Hematopoietic multipotent progenitor cell treated with erythropoietin and hydrocortisone succinate and interleukin-3 and kit ligand, for 6 days (in vitro differentiated cells): ENCODE measurements around the gene SORBS2.

Experiments used
- DNase-seq: peaks from one replicate; pipeline ENCODE4 v3.0.0-alpha.2; 2015

SORBS2 gene

GRCh38 chr4:185771711-185772390 lies 40.1 kb downstream of the SORBS2 start:
- DNase-seq, result no peak

DNA sequence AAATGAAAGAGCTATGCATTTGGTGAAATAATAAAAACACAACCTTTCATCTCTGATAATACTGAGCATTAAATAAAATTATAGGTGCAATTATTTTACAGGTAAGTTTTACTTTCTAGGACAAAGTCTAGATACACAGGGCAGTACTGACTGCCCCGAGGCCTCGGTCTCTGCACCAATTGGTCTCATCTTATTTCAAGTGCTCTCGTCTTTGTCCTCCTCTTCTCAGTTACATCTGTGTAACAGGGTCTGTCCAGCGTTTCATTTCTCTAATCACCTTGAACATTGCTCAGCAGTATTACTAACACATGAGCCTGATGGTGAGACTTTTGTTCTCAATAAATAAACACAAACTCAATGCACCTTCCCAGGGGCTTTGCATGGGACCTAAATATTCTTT lies 44.5 kb downstream of the SORBS2 start:
- DNase-seq, result no peak

GRCh38 chr4:185764876-185765275 lies 47.1 kb downstream of the SORBS2 start:
- no peak for DNase-seq

- DNase-seq, result no peak
Measured at GRCh38 chr4:185761352-185762235, 50.4 kb downstream of the SORBS2 start.

DNA sequence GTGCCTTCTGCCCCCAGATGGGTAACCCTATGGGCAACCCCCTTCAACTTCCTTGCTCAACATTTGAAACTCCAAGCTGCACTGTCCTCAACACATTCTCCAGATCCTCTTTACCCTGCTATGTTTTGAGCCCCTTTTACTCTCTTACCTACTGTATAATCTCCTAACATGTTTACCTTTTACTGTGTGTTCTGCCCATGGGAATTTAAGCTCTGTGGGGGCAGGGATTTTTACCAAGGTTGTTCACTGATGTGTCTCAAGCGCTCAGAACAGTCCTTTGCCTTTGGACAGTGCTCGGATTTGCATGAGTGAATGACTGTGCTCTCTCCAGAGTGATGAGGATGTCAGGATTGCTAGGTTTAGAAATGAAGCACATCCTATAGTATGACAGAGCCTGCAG lies 53.2 kb downstream of the SORBS2 start:
- no peak for DNase-seq

DNA sequence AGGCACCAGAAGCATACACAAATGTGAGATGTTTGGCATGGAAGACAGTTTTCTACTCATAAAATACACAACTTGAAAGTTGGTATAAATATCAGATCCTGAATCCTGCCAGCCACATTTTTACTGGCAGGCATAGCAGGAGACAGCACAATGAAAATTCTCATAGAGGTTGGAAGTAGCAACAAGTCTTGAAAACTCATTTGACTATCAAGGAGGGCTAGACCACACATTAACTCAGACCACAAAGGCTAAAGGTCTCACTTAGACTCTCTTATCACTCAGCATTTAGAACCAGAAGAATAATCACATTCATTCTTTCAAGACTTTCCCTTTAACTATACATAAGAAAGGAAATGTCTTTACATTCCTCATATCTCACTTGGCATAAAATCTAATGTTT lies 56.5 kb downstream of the SORBS2 start:
- no peak for DNase-seq

DNA sequence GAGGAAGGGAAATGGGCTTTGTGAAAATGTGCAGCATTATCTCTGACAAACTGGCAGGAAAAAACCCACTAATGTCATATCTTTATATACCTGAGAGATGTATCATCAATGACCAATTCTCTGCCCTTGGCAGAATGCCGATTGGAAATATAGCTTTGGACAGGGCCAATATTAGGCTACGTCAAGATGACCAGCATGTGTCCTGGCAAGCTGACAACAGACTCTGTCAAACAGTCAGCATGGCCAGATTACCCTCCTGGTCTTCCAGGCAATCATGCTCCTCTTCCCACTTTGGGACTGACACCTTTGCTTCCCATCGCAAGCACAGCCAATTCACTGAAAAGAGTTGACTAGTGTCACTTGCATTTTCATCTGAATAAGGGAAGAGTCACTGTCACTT lies 57.0 kb downstream of the SORBS2 start:
- DNase-seq, result no peak

GRCh38 chr4:185752872-185753271 lies 59.1 kb downstream of the SORBS2 start:
- DNase-seq, result no peak

DNA sequence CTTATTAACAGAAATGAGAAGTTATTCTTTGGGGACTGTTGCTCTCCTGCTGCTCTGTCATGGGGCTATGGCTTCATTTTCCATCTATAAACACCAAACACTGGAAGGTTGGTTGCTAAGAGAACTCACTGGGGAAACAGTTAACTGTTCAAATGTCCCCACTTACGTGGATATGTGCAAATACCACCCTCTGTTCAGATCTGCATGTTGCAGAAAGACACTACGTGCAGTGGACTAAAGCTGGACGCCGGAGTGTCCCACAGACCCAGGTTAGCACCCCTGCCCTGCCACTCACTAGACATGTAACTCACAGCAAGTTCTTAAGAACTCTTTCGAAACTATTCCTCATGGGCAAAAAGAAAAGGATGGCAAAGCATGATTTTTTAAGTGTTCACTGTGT lies 62.1 kb downstream of the SORBS2 start:
- DNase-seq, result no peak

- DNase-seq, result no peak
Measured at GRCh38 chr4:185748901-185749390, 63.0 kb downstream of the SORBS2 start.

- DNase-seq, result no peak
Measured at GRCh38 chr4:185745891-185746290, 66.1 kb downstream of the SORBS2 start.

DNA sequence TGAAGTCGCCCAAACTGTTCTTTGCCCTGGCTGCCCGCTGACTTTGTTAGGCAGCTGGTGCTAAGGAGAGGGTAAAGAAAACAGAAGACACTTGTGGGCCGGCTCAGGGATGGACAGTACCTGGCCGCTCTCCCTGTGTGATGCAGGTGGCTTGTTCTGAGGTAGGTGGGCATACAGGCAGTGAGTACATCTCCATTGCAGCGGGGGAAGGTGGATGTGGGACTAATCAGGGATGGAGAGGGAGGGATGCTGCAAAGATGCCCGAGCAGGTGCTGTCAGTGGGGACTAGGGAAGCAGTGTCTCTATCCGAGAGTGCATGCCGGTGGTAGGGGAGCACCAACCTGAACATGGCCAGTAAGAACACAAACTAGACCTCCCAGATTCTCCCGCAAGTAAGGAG lies 67.0 kb downstream of the SORBS2 start:
- DNase-seq, result no peak

- DNase-seq, result no peak
Measured at GRCh38 chr4:185744488-185744862, 67.5 kb downstream of the SORBS2 start.

DNA sequence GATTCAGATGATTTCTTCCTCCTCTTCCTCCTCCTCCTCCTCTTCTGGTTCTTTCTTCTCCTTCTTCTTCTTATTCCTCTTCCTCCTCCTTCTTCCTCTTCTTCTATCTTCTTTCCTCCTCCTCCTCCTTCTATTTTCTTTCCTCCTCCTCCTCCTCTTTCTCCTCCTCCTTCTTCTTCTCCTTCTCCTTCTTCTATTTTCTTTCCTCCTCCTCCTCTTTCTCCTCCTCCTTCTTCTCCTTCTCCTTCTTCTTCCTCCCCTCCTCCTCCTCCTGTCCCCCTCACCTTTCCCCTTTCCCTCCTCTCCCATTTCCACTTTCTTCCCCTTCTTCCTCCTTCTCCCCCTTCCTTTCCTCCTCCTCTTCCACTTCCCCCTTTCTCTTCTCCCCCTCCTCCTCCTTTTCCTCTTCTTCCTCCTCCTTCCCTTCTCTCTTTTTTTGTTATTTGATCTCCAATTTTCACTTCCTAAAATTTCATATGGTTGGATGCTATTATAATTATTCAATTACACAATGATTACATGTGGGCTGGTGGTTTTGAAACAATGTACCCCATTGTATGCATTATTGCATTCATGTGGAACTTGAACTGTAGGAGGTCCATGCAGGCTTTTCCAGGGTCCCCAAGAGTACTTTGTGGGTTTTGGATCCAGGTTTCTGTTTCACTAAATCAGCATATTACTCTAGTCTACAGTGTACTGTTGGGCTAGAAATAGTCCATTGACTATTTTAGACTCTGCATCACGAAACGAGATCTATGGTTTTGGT lies 68.1 kb downstream of the SORBS2 start:
- no peak for DNase-seq

DNA sequence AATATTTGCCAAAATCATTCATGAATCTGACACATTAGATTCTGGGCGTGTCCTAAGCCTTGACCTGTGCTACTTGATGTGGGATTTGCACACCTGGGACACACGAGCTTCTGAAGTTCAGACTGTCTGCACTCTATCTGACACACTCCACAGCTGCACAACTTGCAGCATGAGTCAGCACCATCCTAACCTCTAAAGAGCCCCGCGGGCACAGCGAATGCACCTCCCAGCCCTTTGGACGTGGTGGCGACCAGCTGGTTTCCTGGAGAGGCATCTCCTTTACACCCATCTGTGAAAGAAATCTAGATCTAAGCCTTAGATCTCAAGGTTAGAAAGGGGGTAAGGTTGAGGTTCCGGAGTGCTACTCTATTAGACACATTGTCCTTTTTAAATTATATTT lies 69.2 kb downstream of the SORBS2 start:
- peak; percentile 10 for DNase-seq

GRCh38 chr4:185741795-185742194 lies 70.2 kb downstream of the SORBS2 start:
- DNase-seq, result no peak

DNA sequence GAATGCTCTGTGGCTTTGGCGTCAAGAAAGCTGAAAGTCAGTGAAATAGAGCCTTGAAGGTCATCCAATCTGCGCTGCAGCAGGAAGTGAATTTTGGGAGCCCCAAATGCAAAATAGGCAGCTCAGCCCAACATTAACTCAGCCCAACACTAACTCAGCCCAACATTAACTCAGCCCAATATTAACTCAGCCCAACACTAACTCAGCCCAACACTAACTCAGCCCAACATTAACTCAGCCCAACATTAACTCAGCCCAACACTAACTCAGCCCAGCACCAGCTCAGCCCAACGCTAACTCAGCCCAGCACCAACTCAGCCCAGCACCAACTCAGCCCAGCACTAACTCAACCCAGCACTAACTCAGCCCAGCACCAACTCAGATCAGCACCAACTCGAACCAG lies 71.5 kb downstream of the SORBS2 start:
- peak; percentile 7 for DNase-seq

DNA sequence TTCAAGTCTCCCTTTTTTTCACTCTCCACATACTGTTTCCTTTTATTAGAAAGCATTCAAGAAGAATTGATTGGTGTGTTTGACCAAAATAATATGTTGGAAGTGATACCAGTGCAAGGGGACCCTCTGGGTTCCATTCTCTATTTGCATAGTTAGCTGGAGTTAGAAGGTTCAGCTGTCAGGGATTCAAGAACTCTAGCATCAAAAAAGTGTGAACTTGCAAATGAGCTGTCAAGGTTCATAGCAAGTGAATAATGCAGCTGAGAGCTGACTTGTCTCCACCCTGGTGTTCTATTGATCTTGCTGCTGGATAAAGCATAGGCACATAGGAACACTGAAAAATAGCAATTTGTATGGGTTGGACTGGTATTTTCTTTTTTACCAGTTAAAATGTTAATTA lies 73.2 kb downstream of the SORBS2 start:
- no peak for DNase-seq

GRCh38 chr4:185738038-185738552 lies 73.9 kb downstream of the SORBS2 start:
- no peak for DNase-seq

DNA sequence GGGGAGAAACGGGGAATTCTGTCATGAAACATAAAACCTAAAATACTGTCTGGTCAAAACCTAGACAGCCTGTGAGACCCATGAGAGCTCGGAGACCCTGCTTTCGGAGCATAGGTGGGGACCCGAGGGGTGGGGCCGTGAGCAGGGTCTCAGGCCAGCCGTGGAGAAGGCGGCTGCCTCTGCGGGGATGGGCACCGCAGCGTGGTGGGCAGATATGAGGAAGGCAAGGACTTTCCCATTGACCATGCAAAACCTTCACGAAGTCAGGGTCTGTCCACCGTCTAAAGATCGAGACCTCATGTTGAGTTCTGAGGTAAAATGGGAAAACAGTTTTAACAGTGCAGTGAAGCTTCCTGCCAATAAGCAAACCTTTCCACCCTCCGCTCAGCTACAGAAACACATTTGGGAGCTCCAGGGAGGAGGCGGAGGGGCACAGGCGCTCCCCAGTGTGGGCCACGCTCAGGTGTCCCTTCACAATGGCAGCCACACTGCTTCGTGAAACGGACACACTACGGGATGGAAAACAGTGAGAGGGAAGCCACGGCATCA lies 74.4 kb downstream of the SORBS2 start:
- no peak for DNase-seq

DNA sequence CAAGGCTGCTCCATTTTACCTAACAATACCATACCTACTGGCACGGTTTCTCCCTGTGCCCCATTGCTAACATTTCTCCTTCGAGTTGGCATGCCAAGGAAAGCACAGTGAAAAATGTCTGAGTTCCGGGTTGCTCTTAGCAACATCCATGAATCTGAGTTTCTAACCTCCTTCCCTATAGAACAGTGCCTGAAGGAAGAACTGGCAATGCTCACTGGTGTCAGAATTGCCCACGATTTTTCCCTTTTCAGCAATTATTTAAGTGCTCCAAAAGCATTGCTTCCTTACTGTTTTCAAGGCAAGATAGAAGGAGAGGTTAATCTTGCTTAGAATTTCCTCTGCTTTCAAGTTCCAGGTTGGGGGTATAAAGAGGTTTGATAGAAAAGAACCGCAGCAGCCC lies 75.1 kb downstream of the SORBS2 start:
- DNase-seq, result no peak

GRCh38 chr4:185735866-185736400 lies 76.1 kb downstream of the SORBS2 start:
- peak; percentile 24 for DNase-seq

- no peak for DNase-seq
Measured at GRCh38 chr4:185734930-185735329, 77.1 kb downstream of the SORBS2 start.
